GM18508 (cell line): ENCODE measurements around the gene INPP5E.
"Not testable (repeated sequence)": the region's sequence is repeated elsewhere in the genome, so short reads cannot be mapped to it uniquely, and the experiment has no call there.

Experiments used
- ATAC-seq: cut with Tn5 transposase; IDR thresholded peaks from one replicate; pipeline ENCODE4 v1.9.1; 2021; ENCODE audit warnings: moderate number of reproducible peaks; ENCODE audit not compliant: insufficient read depth, unreplicated experiment

Gene INPP5E

DNA sequence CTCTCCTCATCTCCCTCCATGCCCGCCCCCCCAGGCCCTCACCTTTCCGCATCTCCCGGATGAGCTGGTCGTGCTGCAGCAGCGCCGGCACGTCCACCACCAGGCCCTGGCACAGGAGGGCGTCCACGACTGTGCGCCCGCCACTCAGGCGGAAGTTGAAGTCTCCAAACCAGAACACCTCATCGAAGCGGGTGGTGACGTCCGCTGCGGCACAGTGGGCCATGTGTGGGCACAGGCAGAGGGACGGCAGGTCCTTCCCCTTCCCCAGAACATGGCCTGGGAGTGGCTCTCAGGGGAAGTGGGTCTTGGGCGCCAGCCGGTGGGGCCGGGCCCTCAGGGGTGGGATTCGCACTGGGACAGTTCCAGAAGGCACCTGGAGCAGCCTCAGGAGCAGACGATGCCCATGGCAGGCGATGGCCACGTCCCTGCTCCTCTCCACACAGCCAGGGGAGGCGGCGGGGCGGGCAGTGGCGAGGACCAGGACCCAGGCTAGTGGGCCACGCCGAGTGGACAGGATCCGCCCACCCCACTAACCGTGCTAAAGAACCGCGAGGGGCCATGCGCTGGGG is 7.8 kb downstream of the INPP5E start:
- no peak for ATAC-seq

- ATAC-seq: no peak
These were observed 8.9 kb downstream of the INPP5E start for GRCh38 chr9:136430588-136431234.

- ATAC-seq: no peak
These were observed 9.8 kb downstream of the INPP5E start for GRCh38 chr9:136429683-136430491.

DNA sequence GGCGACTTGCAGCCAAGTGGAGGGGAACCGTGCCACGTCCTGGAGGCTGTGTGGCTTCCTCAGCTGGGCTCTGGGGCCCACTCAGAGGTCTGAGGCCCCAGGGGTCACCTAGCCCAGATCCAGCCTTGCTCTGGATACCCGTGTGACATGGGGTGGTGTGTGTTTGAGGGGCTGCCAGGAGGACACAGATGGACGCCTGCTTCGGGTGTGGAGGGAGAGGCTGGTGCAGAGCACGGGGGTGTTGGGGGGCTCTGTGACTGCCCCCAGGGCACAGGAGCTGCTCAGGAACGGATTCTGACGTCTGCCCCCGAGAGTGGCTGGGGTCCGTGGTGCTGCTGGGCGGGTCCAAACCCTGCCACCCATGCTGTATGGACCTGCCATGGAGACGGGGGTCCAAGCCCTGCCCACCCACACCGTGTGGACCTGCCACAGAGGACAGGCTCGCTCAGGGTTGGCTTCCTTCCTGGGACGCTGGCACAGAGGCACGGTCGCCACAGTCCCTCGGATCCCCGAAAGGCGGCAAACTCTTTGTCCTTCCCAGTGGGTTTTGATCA is 10.5 kb downstream of the INPP5E start:
- no peak for ATAC-seq

- no peak for ATAC-seq
These were observed 12.9 kb downstream of the INPP5E start for GRCh38 chr9:136426787-136427186.

- ATAC-seq: not testable (repeated sequence)
These were observed 14.3 kb downstream of the INPP5E start for GRCh38 chr9:136425367-136425766.

DNA sequence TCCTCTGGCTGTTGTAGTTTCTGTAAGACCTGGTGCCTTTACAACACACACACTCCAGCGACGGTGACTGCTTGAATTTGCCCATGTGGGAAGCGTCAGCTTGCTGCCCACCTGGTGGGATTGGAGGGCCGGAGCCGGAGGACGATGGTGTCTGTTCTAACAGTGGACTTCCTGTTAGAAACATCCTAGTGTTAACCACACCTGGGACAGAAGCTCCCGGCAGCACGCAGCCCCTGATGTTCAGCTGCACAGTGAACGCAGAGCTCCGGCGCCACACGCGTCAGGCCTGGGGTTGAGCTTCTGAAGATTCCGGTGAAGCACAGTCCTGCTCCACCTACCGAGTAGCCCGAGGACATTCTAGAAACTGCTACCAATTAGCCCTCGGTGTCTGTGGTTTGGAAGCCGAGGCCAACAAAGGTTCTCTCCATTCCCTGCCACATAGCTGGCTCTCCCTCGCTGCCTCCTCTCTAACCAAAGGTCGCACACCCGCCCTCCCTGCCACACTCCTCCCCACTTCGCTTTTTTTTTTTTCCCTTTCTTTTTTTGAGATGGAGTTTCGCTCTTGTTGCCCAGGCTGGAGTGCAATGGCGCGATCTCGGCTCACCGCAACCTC is 14.8 kb downstream of the INPP5E start:
- ATAC-seq: no peak

DNA sequence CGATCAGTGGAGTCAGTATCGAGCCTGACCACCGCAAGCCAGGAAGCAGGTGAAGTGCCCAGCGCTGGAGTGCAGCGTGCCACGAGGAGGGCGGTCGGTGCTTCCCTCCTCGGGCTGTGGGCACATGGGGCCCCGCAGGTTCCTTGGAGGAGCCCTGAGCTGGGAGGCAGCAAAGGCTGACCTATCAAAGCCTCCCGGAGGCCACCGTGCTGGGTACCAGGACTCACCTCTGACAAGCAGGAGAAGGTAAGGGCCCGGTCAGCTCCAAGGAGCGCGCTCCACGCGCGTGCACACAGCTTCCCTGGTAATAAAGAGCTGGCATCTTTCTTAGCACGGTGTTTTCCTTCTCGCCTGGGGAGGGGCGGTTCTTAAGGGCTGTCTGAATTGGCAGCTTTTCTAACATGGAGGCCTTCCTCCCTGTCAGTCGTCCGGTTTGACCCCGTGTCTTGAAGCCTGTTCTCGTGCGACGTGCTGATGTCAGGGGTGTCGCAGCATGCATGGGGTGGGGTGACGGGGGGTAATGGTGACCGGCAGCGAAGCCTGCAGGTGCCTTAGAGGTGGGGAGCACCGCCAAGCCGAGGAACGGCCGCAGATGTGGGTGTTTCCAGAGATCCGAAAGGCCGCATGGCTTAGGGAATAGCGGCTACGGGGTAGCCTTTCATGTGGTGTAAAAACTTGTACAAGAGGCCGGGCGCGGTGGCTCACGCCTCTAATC is 16.1 kb downstream of the INPP5E start:
- no peak for ATAC-seq

DNA sequence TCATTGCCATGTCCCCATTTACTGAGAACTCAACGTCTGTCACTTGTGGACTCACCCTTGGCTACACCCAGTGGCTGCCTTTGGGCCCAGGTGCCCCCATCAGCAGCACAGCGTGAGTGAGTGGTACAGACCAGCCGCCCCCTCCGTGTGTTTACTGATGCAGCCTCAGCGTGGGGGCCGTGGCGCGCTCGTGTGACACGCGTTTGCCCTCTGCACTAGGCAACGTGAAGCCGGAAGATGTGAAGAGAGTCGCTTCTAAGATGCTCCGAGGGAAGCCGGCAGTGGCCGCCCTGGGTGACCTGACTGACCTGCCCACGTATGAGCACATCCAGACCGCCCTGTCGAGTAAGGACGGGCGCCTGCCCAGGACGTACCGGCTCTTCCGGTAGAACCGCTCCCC is 16.8 kb downstream of the INPP5E start:
- no peak for ATAC-seq

- no peak for ATAC-seq
These were observed 17.9 kb downstream of the INPP5E start for GRCh38 chr9:136421791-136422190.

DNA sequence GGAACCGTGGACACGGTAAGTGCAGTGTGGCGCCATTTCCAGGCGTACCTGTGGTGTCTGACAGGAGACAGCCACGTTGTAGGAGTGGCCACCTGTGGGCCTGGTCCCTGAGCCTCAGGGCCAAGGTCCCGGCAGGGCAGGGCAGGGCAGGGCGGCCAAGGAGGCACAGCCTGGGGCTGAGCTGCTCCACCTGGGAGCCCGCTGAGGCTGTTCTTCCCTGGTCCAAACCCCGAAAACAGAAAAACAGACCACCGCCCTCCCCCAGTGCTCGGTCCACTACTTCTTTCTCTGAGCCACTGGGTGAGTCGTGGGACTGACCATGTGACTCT is 20.6 kb downstream of the INPP5E start:
- ATAC-seq: no peak

- ATAC-seq: no peak
These were observed 21.2 kb downstream of the INPP5E start for GRCh38 chr9:136418182-136419091.

DNA sequence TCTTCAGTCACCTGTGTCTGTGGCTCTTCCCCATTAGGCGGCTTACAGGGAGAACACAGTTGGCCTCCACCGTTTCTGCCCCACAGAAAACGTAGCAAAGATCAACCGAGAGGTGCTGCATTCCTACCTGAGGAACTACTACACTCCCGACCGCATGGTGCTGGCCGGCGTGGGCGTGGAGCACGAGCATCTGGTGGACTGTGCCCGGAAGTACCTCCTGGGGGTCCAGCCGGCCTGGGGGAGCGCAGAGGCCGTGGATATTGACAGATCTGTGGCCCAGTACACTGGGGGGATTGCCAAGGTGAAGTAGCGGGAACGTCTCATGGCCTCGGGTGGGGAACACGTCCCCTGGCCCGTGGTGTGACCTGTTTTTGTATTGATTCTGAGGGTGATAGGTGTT is 22.7 kb downstream of the INPP5E start:
- ATAC-seq: no peak

DNA sequence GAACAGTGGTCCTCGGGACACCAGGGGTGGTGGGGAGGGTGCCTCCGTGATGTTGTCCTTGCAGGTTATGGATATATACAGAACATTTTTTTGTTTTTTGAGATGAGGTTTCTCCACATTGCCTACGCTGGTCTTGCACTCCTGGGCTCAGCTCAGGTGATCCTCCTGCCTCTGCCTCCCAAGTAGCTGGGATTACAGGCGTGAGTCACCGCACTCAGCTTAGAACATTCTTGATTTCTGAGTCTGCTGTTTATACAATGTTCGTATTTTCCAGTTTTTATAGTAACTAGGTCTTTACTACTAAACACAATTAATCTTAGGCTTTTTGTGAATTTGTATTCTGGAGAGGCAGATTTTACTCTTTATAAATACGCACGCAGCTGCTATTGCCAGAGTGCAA is 23.2 kb downstream of the INPP5E start:
- no peak for ATAC-seq

- ATAC-seq: no peak
These were observed 26.7 kb downstream of the INPP5E start for GRCh38 chr9:136412962-136413361.

DNA sequence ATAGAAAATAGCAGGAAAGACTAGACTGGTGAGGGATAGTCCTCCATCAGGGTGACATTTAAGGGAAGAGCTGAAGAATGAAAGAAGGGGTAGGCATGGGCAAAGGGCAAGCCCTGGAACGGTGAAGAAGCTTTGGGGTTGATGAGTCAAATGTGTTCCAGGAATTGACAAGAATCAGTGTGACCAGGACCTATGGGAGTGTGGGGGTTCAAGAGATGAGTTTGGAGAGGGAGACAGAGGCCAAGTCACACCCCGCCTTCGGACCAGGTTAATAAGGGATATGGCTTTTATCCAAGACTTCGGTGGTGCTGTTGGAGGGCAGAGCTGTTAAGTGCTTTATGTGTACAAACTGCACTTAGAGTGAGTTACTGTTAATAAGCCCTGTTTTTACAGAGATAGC is 28.3 kb downstream of the INPP5E start:
- no peak for ATAC-seq

GRCh38 chr9:136410500-136411287 is 29.0 kb downstream of the INPP5E start, which contains the start of the genes ENTR1 and PMPCA:
ENTR1 (minus strand) TSS chr9:136410614; CDS start chr9:136410397, 217 bp downstream.
PMPCA (plus strand) TSS chr9:136410658; CDS start chr9:136410669, 11 bp downstream.
- no peak for ATAC-seq
